Measurements from ENCODE around the gene HOXB6.

HOXB6 gene

GRCh38 chr17:48621410-48622392 is 16.9 kb upstream of the HOXB6 start:
- no peak for DNase-seq

- no peak for DNase-seq
These were observed 15.8 kb upstream of the HOXB6 start for GRCh38 chr17:48620461-48621139.

GRCh38 chr17:48619826-48620449 is 15.2 kb upstream of the HOXB6 start:
- no peak for DNase-seq

GRCh38 chr17:48618256-48618896 is 13.6 kb upstream of the HOXB6 start:
- peak; percentile 85 for DNase-seq

- DNase-seq: no peak
These were observed 12.9 kb upstream of the HOXB6 start for GRCh38 chr17:48617471-48618255.

- no peak for DNase-seq
These were observed 12.1 kb upstream of the HOXB6 start for GRCh38 chr17:48616717-48617470.

GRCh38 chr17:48615963-48616716 is 11.4 kb upstream of the HOXB6 start:
- no peak for DNase-seq

- DNase-seq: no peak
These were observed 10.5 kb upstream of the HOXB6 start, which contains the start of gene HOXB8 for GRCh38 chr17:48615047-48615962. Gene HOXB8 (minus strand): TSS chr17:48615292. CDS start chr17:48614704, 588 bp downstream.

GRCh38 chr17:48613862-48614694 is 9.3 kb upstream of the HOXB6 start:
- DNase-seq: no peak

GRCh38 chr17:48612854-48613691 is 8.3 kb upstream of the HOXB6 start:
- no peak for DNase-seq

- no peak for DNase-seq
These were observed 7.7 kb upstream of the HOXB6 start for GRCh38 chr17:48612456-48612853.

- DNase-seq: no peak
These were observed 7.1 kb upstream of the HOXB6 start for GRCh38 chr17:48611681-48612455.

- no peak for DNase-seq
These were observed 6.4 kb upstream of the HOXB6 start for GRCh38 chr17:48611213-48611612.

- DNase-seq: peak; percentile 17
These were observed 5.8 kb upstream of the HOXB6 start, which contains the start of gene HOXB7 for GRCh38 chr17:48610282-48611211. Gene HOXB7 (minus strand): TSS chr17:48611017. CDS start chr17:48610918, 99 bp downstream.

GRCh38 chr17:48609759-48610281 is 5.0 kb upstream of the HOXB6 start:
- no peak for DNase-seq

Data from midbrain (tissue), 1 donor.